NOMO-1 (cell line): Measurements from ENCODE around the gene CAB39.
"Not testable (repeated sequence)": the region's sequence is repeated elsewhere in the genome, so short reads cannot be mapped to it uniquely, and the experiment has no call there.

Experiments used
- DNase-seq, 2 experiments: peaks; one replicate each; lab custom pipeline; 2025; ENCODE audit not compliant: unreplicated experiment in 2 of 2; lab: John Stamatoyannopoulos, UW

CAB39 gene

GRCh38 chr2:230682546-230682945, 30.1 kb upstream of the CAB39 start:
- no peak for DNase-seq

- DNase-seq: no peak
These were observed 28.1 kb upstream of the CAB39 start for GRCh38 chr2:230684270-230685168.

- no peak for DNase-seq
These were observed 27.5 kb upstream of the CAB39 start for GRCh38 chr2:230685178-230685577.

GRCh38 chr2:230687498-230687897, 25.1 kb upstream of the CAB39 start:
- DNase-seq: no peak

GRCh38 chr2:230688490-230688889, 24.2 kb upstream of the CAB39 start:
- DNase-seq: no peak

- no peak for DNase-seq
These were observed 22.2 kb upstream of the CAB39 start for GRCh38 chr2:230690439-230690838.

GRCh38 chr2:230691005-230691647, 21.5 kb upstream of the CAB39 start:
- no peak for DNase-seq

- DNase-seq: no peak
These were observed 19.9 kb upstream of the CAB39 start for GRCh38 chr2:230692760-230693159.

GRCh38 chr2:230693411-230693810, 19.2 kb upstream of the CAB39 start:
- DNase-seq: no peak

GRCh38 chr2:230694241-230694640, 18.4 kb upstream of the CAB39 start:
- no peak for DNase-seq

- no peak for DNase-seq
These were observed 17.1 kb upstream of the CAB39 start for GRCh38 chr2:230695551-230695950.

- no peak for DNase-seq
These were observed 16.0 kb upstream of the CAB39 start for GRCh38 chr2:230696670-230697069.

- no peak for DNase-seq
These were observed 15.0 kb upstream of the CAB39 start for GRCh38 chr2:230697676-230698075.

GRCh38 chr2:230698753-230699152, 13.9 kb upstream of the CAB39 start:
- DNase-seq: not testable (repeated sequence)

- peak; percentile 55 to 91 for DNase-seq
These were observed 12.2 kb upstream of the CAB39 start for GRCh38 chr2:230700447-230700846.

- no peak for DNase-seq
These were observed 11.3 kb upstream of the CAB39 start for GRCh38 chr2:230701308-230701707.

GRCh38 chr2:230702457-230702856, 10.2 kb upstream of the CAB39 start:
- not testable (repeated sequence) for DNase-seq

- DNase-seq: no peak
These were observed 9.1 kb upstream of the CAB39 start for GRCh38 chr2:230703514-230703913.

GRCh38 chr2:230706053-230706521, 6.6 kb upstream of the CAB39 start:
- DNase-seq: no peak

GRCh38 chr2:230706966-230707365, 5.7 kb upstream of the CAB39 start:
- no peak for DNase-seq

GRCh38 chr2:230708204-230708603, 4.4 kb upstream of the CAB39 start:
- DNase-seq: no peak

GRCh38 chr2:230711224-230711623, 1.4 kb upstream of the CAB39 start:
- DNase-seq: peak; percentile 55 to 79
